OCI-LY7 (cell line): ENCODE measurements around the gene MYRIP. TPM values are rescaled to one million over a fixed set of nuclear protein-coding genes. Genes with fewer than 3 reads are reported as not detected.

ENCODE experiments used
- BruUV-seq: library from RNA; stranded (reverse); fragments of 400-500 nt; replicated peaks from 2 replicates; lab custom pipeline; 2021; lab: Mats Ljungman, UMichigan
- CTCF ChIA-PET: fragments of 300-600 bp; sonication (Branson Sonifier 250); formaldehyde crosslinking; loops from one replicate; lab custom pipeline; 2022; ENCODE audit warnings: antibody characterized with exemption; ENCODE audit not compliant: unreplicated experiment; lab: Charles Lee
- POLR2A ChIA-PET: fragments of 300-600 bp; sonication (Branson Sonifier 250); formaldehyde crosslinking; loops from one replicate; lab custom pipeline; 2022; ENCODE audit warnings: antibody characterized with exemption; lab: Charles Lee
- DNase-seq: peaks from one replicate; pipeline ENCODE4 v3.0.0-alpha.2; 2015; ENCODE audit warnings: low spot score
- H2AFZ ChIP-seq: fragments of 200-600 bp; sonication (generic), shearing (Covaris generic); 2 replicates; pipeline ENCODE4 v1.6.1; 2014; ENCODE audit warnings: mild to moderate bottlenecking, antibody characterized with exemption, low read length, moderate library complexity
- H3K27ac ChIP-seq: fragments of 200-600 bp; sonication (generic); 2 replicates; pipeline ENCODE4 v1.5.1; 2014; ENCODE audit warnings: mixed run types, low read depth, mild to moderate bottlenecking, moderate library complexity, low read length, inconsistent platforms; ENCODE audit not compliant: poor library complexity, severe bottlenecking
- H3K36me3 ChIP-seq: fragments of 200-600 bp; sonication (generic); 2 replicates; pipeline ENCODE4 v1.6.1; 2014; ENCODE audit warnings: mild to moderate bottlenecking, antibody characterized with exemption, low read length, moderate library complexity, mixed read lengths; ENCODE audit not compliant: insufficient read depth
- H3K4me1 ChIP-seq: fragments of 200-600 bp; sonication (generic); 2 replicates; pipeline ENCODE4 v1.5.1; 2014; ENCODE audit warnings: mild to moderate bottlenecking, low read length; ENCODE audit not compliant: insufficient read depth, poor library complexity, severe bottlenecking
- H3K4me2 ChIP-seq: fragments of 200-600 bp; sonication (generic); 2 replicates; pipeline ENCODE4 v1.6.1; 2014; ENCODE audit warnings: mild to moderate bottlenecking, low read length
- H3K4me3 ChIP-seq: fragments of 200-600 bp; sonication (generic); 2 replicates; pipeline ENCODE4 v1.5.1; 2014; ENCODE audit warnings: mild to moderate bottlenecking, low read depth, low read length; ENCODE audit not compliant: poor library complexity, severe bottlenecking
- H3K79me2 ChIP-seq: fragments of 200-600 bp; sonication (generic); 2 replicates; pipeline ENCODE4 v1.6.1; 2016; ENCODE audit warnings: low read depth, mild to moderate bottlenecking, low read length, moderate library complexity, mixed read lengths; ENCODE audit not compliant: insufficient read depth
- H3K9me2 ChIP-seq: fragments of 200-600 bp; sonication (generic); 2 replicates; pipeline ENCODE4 v1.6.1; 2016; ENCODE audit warnings: mild to moderate bottlenecking, low read length, mixed read lengths; ENCODE audit not compliant: insufficient read depth
- H3K9me3 ChIP-seq: fragments of 200-600 bp; sonication (generic); 2 replicates; pipeline ENCODE4 v1.6.1; 2014; ENCODE audit warnings: mild to moderate bottlenecking, mixed run types, low read length, mixed read lengths
- H4K20me1 ChIP-seq: fragments of 200-600 bp; sonication (generic); 2 replicates; pipeline ENCODE4 v1.6.1; 2014; ENCODE audit warnings: mild to moderate bottlenecking, antibody characterized with exemption, low read length, moderate library complexity, mixed read lengths; ENCODE audit not compliant: insufficient read depth
- EZH2phosphoT487 ChIP-seq: fragments of 200-600 bp; sonication (generic); IDR thresholded peaks from 2 replicates; pipeline ENCODE4 v1.6.1; 2018; ENCODE audit warnings: low read depth, borderline replicate concordance, mild to moderate bottlenecking, mixed run types, antibody characterized with exemption, low read length, moderate library complexity, mixed read lengths
- intact Hi-C: fragments of 100-400 bp; cut with micrococcal nuclease; formaldehyde crosslinking; loops from one replicate; pipeline ENCODE4 v1.10.0; 2022; ENCODE audit not compliant: unreplicated experiment
- total RNA-seq, 2 experiments: library from RNA; depleted of rRNA in 1 of 2; stranded (reverse); fragments of >200 nt in 1 of 2; shearing (Covaris generic) in 1 of 2; gene quantifications; 2 replicates each; pipeline ENCODE4 v1.2.3, GENCODE V29; 2014 to 2022
- TF ChIP-seq, protein P1 (sequence below): fragments of 200-600 bp; sonication (generic); conservative IDR thresholded peaks from 2 replicates; pipeline ENCODE4 v1.5.1; 2014; ENCODE audit warnings: mild to moderate bottlenecking, antibody characterized with exemption, low read length, moderate library complexity, mixed read lengths

The MYRIP gene
- total RNA-seq, 2 experiments from 2014 or later: not detected

DNA sequence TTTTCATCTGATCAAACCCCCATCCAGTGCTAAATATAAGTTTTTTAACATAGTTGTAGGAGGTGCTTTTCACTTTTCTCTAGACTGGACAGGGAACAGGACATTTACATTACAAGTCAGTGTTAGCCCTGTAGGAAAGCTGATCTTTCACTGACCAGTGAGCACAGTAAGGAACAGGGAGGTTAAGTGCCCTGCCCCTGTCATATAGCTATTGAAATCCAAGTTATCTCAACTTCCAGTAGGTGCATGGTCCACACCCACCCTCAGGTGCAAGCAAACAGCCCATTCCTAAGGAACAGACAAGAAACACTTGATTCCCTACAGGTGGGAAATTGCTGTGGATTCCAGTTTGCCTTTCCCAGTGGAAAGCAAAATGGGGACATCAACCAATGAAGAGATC, 421.0 kb downstream of the MYRIP start:
- no peak for DNase-seq
- H3K9me3 ChIP-seq: no peaks in the 10 kb centered on the region
- BruUV-seq: no TSS peak
- ChIA-PET CTCF (no interaction called here), POLR2A (interaction anchor here (0.6 kb wide), 1 partner anchor 1734 kb away, joined by 3 read pairs; no protein-coding TSS in a partner anchor)
- H3K4me2 ChIP-seq: no peak overlapping the region
- intact Hi-C loops: no loop called here
- no peaks in the 10 kb centered on the region for H3K36me3 ChIP-seq
- H2AFZ ChIP-seq: no peak overlapping the region
- no peaks in the 10 kb centered on the region for H3K79me2 ChIP-seq
- H3K4me3 ChIP-seq: no peak overlapping the region
- TF ChIP-seq, protein P1, sequence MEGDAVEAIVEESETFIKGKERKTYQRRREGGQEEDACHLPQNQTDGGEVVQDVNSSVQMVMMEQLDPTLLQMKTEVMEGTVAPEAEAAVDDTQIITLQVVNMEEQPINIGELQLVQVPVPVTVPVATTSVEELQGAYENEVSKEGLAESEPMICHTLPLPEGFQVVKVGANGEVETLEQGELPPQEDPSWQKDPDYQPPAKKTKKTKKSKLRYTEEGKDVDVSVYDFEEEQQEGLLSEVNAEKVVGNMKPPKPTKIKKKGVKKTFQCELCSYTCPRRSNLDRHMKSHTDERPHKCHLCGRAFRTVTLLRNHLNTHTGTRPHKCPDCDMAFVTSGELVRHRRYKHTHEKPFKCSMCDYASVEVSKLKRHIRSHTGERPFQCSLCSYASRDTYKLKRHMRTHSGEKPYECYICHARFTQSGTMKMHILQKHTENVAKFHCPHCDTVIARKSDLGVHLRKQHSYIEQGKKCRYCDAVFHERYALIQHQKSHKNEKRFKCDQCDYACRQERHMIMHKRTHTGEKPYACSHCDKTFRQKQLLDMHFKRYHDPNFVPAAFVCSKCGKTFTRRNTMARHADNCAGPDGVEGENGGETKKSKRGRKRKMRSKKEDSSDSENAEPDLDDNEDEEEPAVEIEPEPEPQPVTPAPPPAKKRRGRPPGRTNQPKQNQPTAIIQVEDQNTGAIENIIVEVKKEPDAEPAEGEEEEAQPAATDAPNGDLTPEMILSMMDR: no peak
- no peak for TF ChIP-seq EZH2phosphoT487
- H3K4me1 ChIP-seq: no peaks in the 10 kb centered on the region
- no peaks in the 10 kb centered on the region for H4K20me1 ChIP-seq
- no peaks in the 10 kb centered on the region for H3K9me2 ChIP-seq
- H3K27ac ChIP-seq: no peak overlapping the region

DNA sequence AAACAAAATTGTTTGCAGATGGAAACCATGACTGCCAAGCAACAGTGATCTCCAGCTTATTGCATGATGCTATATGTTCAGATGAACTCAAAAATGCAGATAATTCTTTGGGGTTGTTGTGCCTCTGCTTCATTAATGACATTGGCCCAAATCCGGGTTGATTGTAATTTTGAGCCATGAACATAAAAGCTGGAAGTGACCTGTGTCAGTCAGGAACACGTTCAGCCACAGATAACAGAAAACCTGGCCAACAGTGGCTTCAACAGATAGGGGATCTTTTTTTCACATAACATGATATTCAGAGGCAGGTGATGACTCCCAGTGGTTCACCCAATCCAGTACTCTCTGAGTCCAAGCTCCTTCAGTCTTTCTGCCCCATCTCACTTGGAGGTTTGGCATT, 423.2 kb downstream of the MYRIP start:
- CTCF ChIA-PET: no interaction called here
- intact Hi-C loops: no loop called here

DNA sequence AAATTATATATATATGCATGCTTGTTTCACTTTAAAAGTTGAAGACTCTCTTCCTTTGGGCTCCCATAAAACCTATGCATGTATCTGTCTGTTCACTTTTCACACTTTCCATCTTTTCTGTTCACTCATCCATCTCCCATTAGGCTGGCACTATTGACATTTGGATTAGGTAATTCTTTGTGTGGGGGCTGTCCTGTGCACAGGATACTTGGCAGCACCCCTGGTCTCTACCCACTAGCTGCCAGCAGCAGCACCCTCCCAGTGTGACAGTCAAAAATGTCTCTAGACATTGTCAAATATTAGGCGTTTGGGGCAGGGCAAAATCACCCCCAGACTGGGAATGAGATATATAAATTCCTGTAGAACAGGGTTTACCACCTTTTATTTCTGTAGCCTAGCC, 427.8 kb downstream of the MYRIP start:
- H3K4me2 ChIP-seq: no peak overlapping the region
- no peaks in the 10 kb centered on the region for H3K9me3 ChIP-seq
- TF ChIP-seq EZH2phosphoT487: no peak
- TF ChIP-seq, protein P1: no peak
- no peaks in the 10 kb centered on the region for H3K79me2 ChIP-seq
- no peaks in the 10 kb centered on the region for H3K36me3 ChIP-seq
- H3K4me3 ChIP-seq: no peak overlapping the region
- no peak overlapping the region for H2AFZ ChIP-seq
- ChIA-PET CTCF (no interaction called here), POLR2A (no interaction called here)
- intact Hi-C loops: no loop called here
- no TSS peak for BruUV-seq
- H3K4me1 ChIP-seq: no peaks in the 10 kb centered on the region
- no peak for DNase-seq
- no peak overlapping the region for H3K27ac ChIP-seq
- H3K9me2 ChIP-seq: no peaks in the 10 kb centered on the region
- no peaks in the 10 kb centered on the region for H4K20me1 ChIP-seq

More for the DNA sequence above, 423.2 kb downstream of the MYRIP start:
- Histone ChIP-seq H3K9me2 (no peaks in the 10 kb centered on the region), H3K4me3 (no peak overlapping the region), H3K79me2 (no peaks in the 10 kb centered on the region), H3K4me1 (no peaks in the 10 kb centered on the region), H3K27ac (no peak overlapping the region), H2AFZ (no peak overlapping the region), H3K36me3 (no peaks in the 10 kb centered on the region), H4K20me1 (no peaks in the 10 kb centered on the region), H3K4me2 (no peak overlapping the region), H3K9me3 (no peaks in the 10 kb centered on the region)
- no peak for DNase-seq
- TF ChIP-seq EZH2phosphoT487: no peak
- TF ChIP-seq, protein P1: no peak
- no TSS peak for BruUV-seq
- POLR2A ChIA-PET: interaction anchor here (0.6 kb wide), 1 partner anchor 13 kb away, joined by 3 read pairs; no protein-coding TSS in a partner anchor
